ENCODE data around the gene SMOC2. TPM values are rescaled to one million over a fixed set of nuclear protein-coding genes. Genes with fewer than 3 reads are reported as not detected.

The SMOC2 gene
- total RNA-seq, 1 experiment from 2014 or later, result 2.1 TPM

DNA sequence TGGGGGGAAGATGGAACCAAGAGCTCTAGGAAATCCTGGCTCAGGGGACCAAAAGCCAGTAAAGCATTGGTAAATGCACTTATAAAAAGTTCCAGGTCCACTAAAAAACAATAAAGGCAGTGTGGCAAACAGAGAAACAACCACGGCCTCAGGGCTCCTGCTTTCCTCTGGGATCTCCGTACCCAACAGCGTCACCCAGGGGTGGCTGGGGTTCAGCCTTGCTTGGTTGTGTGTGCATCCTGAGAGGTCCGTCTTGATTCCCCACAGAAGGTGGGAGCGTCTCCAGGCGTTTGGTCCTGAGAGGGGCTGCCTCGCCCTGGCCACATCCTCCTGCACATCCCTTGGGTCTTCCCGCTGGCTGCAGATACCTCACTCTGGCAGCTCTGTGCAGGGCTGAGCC, 60.6 kb downstream of the SMOC2 start:
- Mint-ChIP-seq H3K36me3 (ENCODE audit: insufficient read depth in 1 of 3, low read depth in 3 of 3) (peaks cover 0 to 10% (median 3%) of the 10 kb centered on the region in 3 experiments; a peak in 4 of 7 replicates), H3K27me3 (ENCODE audit: low read depth) (peaks cover 2% of the 10 kb centered on the region; the same call in 1 of the 2 replicates), H3K4me3 (no peak overlapping the region), H3K4me1 (peaks cover 5 to 7% of the 10 kb centered on the region in 2 experiments), H3K27ac (no peak overlapping the region), H3K9me3 (peaks cover 6 to 7% of the 10 kb centered on the region in 2 experiments; a peak in 3 of 5 replicates)
- H3K27ac ChIP-seq (ENCODE audit: insufficient read length, low read depth, low read length), result no peak overlapping the region
- H2BK20ac ChIP-seq (ENCODE audit: low read depth, low read length, poor library complexity, severe bottlenecking), result no peak overlapping the region
- H4K91ac ChIP-seq (ENCODE audit: insufficient read length, low read depth, low read length), result no peak overlapping the region
- no peaks in the 10 kb centered on the region for H3K4me1 ChIP-seq (ENCODE audit: insufficient read depth, low read length)
- no peaks in the 10 kb centered on the region for H3K79me2 ChIP-seq (ENCODE audit: insufficient read depth, low read length)
- H2BK15ac ChIP-seq (ENCODE audit: low read depth, low read length), result no peak overlapping the region
- no peak overlapping the region for H3K4me2 ChIP-seq (ENCODE audit: insufficient read depth, insufficient read length, low read length)
- H2BK5ac ChIP-seq (ENCODE audit: insufficient read length, low read length), result no peak overlapping the region
- H3T11ph ChIP-seq (ENCODE audit: low read length), result no peak overlapping the region
- TF ChIP-seq, protein P1, sequence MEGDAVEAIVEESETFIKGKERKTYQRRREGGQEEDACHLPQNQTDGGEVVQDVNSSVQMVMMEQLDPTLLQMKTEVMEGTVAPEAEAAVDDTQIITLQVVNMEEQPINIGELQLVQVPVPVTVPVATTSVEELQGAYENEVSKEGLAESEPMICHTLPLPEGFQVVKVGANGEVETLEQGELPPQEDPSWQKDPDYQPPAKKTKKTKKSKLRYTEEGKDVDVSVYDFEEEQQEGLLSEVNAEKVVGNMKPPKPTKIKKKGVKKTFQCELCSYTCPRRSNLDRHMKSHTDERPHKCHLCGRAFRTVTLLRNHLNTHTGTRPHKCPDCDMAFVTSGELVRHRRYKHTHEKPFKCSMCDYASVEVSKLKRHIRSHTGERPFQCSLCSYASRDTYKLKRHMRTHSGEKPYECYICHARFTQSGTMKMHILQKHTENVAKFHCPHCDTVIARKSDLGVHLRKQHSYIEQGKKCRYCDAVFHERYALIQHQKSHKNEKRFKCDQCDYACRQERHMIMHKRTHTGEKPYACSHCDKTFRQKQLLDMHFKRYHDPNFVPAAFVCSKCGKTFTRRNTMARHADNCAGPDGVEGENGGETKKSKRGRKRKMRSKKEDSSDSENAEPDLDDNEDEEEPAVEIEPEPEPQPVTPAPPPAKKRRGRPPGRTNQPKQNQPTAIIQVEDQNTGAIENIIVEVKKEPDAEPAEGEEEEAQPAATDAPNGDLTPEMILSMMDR (conservative IDR thresholded peaks at IDR 0.05), result no peak
- no peaks in the 10 kb centered on the region for H3K27me3 ChIP-seq (ENCODE audit: insufficient read depth, low read length)
- H2BK12ac ChIP-seq (ENCODE audit: insufficient read length, low read depth, low read length), result no peak overlapping the region
- no peak overlapping the region for H4K5ac ChIP-seq (ENCODE audit: insufficient read length, low read depth, low read length)
- H3K23ac ChIP-seq (ENCODE audit: insufficient read length, low read depth, low read length), result no peak overlapping the region
- H3K79me1 ChIP-seq (ENCODE audit: insufficient read depth, low read depth, low read length, poor library complexity, severe bottlenecking), result no peaks in the 10 kb centered on the region
- H3K18ac ChIP-seq (ENCODE audit: insufficient read length, low read depth, low read length), result no peak overlapping the region
- no peaks in the 10 kb centered on the region for H3K23me2 ChIP-seq (ENCODE audit: insufficient read length, low read depth, low read length, poor library complexity, severe bottlenecking)
- no peak overlapping the region for H4K8ac ChIP-seq (replicated peaks; ENCODE audit: insufficient read length, low read depth, low read length)
- H3K14ac ChIP-seq (ENCODE audit: insufficient read depth, low read length), result no peak overlapping the region
- H3K4ac ChIP-seq (ENCODE audit: low read depth, low read length), result no peak overlapping the region
- no peaks in the 10 kb centered on the region for H4K20me1 ChIP-seq (ENCODE audit: control insufficient read depth, insufficient read depth, insufficient read length)
- no peak overlapping the region for H2AK5ac ChIP-seq (ENCODE audit: insufficient read length, low read length)
- no peak overlapping the region for H3K9ac ChIP-seq (ENCODE audit: extremely low read depth, insufficient read length, low read length)
- H2AFZ ChIP-seq (ENCODE audit: low read length), result no peak overlapping the region
- no peak overlapping the region for H2BK120ac ChIP-seq (ENCODE audit: low read depth, low read length, poor library complexity, severe bottlenecking)
- WGBS (ENCODE audit: extremely low coverage, insufficient read length, low lambda C conversion rate), result no CpG with 5 or more reads among the region's 8 CpGs
- DNase-seq, result no peak
- no peak overlapping the region for H3K56ac ChIP-seq (ENCODE audit: insufficient read length, low read depth, low read length)
- H3K9me3 ChIP-seq (ENCODE audit: control insufficient read depth, low read depth, low read length), result no peaks in the 10 kb centered on the region
